GM21367 (cell line): ENCODE data around the gene LDB1.

Experiments used
- ATAC-seq: cut with Tn5 transposase; IDR thresholded peaks from one replicate; pipeline ENCODE4 v1.9.1; 2021; ENCODE audit not compliant: unreplicated experiment

Gene LDB1

GRCh38 chr10:102113956-102114857 is 6.0 kb downstream of the LDB1 start:
- no peak for ATAC-seq

GRCh38 chr10:102113261-102113955 is 6.8 kb downstream of the LDB1 start:
- no peak for ATAC-seq

DNA sequence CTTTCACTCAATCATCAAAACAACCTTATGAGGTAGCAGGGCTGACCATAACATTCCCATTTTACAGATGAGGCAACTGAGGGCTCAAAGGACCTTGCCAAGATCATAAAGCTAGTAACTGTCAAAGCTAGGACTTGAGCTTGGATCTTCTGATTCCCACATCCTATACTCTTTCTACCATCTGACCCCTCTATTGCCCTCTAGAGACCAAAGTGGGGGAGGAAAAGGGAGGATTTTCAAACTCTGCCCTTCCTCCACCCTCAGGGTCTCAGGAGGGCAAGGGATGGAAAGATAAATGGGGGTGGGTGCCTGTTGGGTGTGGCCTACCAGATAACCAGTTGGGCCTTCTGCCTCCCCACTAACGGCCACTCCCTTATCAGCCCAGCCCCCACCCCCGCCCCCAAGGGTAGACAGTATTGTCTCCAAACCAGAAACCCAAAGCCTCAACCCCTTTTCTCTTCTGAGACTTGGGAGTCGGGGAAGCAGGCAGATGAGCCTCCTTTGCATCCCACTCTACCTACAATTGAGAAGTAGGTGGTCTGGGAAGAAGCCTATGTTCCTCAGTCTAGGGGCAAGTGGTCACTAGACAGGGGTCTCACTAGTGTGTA is 7.9 kb downstream of the LDB1 start:
- no peak for ATAC-seq

DNA sequence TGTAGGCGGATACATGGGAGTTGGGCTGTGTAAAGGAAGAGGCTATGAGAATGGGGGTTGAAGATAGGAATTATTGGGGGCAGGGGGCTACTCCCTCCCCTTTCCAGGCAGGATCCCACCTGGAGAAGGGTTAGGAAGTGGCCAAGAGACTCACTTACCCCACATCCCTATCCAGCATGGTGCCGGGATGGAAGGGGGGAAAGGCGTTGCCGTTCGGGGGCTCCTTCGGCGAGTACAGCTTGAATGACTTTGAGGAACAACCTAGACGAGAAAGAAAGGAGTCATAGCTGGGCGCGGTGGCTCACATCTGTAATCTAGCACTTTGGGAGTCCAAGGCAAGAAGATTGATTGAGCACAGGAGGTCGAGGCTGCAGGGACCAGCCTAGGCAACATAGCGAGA is 8.9 kb downstream of the LDB1 start:
- ATAC-seq = no peak

- ATAC-seq = no peak
Observed at GRCh38 chr10:102109166-102110116, 10.7 kb downstream of the LDB1 start.

DNA sequence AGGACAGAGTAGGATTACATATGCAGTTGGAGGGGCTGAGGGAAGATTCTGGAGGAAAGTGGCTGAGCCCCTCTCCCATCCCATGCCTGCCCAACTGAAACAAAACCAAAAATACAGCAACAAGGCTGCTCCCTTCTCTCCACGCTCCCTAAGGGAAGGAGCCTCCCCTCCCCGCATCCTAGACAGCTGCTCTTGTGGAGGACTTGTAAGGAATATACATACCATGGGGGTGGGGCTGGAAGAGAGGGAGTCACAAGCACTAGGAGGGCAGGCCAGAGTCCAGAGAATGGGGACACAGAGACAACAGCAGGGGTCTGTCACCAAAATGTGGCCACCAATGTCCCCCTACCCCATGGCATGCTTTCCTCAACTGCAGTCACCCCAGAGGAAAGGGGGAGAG is 13.2 kb downstream of the LDB1 start:
- no peak for ATAC-seq

- ATAC-seq = no peak
Observed at GRCh38 chr10:102102421-102102820, 17.7 kb downstream of the LDB1 start.

GRCh38 chr10:102101152-102101551 is 19.0 kb downstream of the LDB1 start:
- ATAC-seq = no peak

GRCh38 chr10:102096449-102096848 is 23.7 kb downstream of the LDB1 start:
- ATAC-seq = no peak

DNA sequence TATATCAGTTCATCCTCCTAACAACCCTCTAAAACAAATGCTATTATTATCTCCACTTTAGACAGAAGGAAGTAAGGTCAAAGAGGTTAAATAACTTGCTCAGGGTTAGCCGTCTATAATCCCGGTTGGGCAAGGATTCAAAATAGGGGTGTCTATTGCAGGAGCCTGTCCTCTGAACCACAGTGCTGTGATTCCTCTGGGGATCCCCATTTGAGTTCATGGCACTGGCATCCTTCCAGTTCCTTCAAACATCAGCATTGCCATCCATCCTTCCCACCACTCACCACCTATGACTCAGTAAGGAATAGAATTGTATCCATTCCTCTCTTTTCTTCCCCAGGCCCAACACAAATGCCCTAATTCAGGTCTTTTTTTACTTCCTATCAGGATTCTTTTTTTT is 29.4 kb downstream of the LDB1 start:
- ATAC-seq = no peak

DNA sequence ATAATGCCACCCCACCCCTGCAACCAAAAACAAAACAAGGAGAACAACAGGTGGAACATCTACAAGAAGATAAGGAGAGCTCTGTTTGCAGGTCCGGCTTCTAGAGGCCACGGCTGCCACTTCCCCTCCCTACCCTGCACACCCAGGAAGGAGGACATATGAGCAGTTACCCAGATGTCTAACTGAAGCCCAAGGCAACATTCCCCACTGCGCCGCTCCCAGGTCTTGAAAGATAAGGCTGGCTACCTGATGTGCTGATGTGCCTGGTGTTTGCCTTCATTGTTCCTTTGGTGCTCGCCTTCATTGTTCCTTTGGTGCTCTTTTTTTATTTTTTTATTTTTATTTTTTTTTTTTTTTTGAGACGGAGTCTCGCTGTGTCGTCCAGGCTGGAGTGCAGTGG is 34.0 kb downstream of the LDB1 start:
- ATAC-seq = no peak

DNA sequence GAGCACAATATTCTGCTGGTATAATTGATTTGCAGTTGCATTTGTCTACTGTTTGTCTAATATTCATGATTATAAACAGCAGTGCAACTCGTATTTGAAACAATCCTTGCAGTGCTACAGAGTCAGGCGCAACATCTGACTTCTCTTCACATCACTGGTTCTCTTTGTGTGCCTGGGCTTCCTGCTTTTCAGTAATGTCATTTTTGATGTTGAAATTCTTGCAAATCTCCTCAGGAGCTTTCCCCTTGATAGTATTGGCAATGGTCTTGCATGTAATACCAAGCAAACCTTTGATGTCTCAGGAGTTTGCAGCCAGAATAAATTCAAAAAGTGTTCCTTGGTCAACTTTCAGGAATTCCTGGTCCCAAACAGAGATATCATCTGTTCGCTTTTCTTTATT is 34.8 kb downstream of the LDB1 start:
- no peak for ATAC-seq

DNA sequence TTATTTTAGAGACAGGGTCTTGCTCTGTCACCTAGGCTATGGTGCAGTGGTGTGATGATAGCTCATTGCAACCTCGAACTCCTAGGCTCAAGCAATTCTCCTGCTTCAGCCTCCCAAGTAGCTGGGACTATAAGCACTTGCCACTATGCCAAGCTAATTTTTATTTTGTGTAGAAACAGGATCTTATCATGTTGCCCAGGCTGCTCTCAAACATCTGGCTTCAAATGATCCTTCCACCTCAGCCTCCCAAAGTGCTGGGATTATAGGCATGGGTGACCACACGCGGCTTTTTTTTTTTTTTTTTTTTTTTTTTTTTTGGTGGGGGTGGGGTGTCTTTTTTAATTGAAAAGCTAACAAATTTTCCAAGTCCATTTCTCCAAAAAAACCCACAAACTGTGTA is 36.6 kb downstream of the LDB1 start:
- no peak for ATAC-seq

GRCh38 chr10:102072673-102073527 is 47.3 kb downstream of the LDB1 start:
- ATAC-seq = no peak

- no peak for ATAC-seq
Observed at GRCh38 chr10:102069071-102069470, 51.1 kb downstream of the LDB1 start.

GRCh38 chr10:102068216-102068615 is 52.0 kb downstream of the LDB1 start:
- no peak for ATAC-seq

GRCh38 chr10:102067091-102067916 is 52.9 kb downstream of the LDB1 start:
- ATAC-seq = no peak

DNA sequence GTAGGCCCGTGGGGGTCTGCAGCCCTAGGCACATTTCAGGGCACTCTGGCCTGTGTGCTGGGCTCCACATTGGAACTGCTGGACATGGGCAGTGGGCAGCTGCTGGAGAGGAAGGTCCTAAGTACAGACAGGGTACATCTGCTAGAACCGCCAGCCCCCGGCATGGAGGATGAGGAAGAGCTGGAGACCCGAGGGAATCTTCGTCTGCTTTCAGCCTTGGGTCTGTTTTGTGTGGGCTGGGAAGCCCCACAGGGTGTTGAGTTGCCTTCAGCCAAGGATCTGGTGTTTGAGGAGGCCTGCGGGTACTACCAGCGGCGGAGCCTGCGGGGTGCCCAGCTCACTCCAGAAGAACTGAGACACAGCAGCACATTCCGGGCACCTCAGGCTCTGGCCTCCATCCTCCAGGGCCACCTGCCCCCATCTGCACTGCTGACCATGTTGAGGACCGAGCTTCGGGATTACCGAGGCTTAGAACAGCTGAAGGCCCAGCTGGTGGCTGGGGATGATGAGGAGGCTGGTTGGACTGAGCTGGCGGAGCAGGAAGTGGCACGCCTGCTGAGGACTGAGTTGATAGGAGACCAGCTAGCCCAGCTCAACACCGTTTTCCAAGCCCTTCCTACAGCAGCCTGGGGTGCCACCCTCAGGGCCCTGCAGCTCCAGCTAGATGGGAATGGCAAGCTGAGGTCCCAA is 53.6 kb downstream of the LDB1 start:
- ATAC-seq = no peak
